HPDE6-E6E7 (cell line): ENCODE measurements around the gene ANKRD11.
"Not testable (repeated sequence)": the region's sequence is repeated elsewhere in the genome, so short reads cannot be mapped to it uniquely, and the experiment has no call there.

Experiments used
- DNase-seq: peaks from one replicate; pipeline ENCODE4 v3.0.0; 2011; ENCODE audit warnings: missing footprints; ENCODE audit errors: extremely low spot score

ANKRD11 gene

DNA sequence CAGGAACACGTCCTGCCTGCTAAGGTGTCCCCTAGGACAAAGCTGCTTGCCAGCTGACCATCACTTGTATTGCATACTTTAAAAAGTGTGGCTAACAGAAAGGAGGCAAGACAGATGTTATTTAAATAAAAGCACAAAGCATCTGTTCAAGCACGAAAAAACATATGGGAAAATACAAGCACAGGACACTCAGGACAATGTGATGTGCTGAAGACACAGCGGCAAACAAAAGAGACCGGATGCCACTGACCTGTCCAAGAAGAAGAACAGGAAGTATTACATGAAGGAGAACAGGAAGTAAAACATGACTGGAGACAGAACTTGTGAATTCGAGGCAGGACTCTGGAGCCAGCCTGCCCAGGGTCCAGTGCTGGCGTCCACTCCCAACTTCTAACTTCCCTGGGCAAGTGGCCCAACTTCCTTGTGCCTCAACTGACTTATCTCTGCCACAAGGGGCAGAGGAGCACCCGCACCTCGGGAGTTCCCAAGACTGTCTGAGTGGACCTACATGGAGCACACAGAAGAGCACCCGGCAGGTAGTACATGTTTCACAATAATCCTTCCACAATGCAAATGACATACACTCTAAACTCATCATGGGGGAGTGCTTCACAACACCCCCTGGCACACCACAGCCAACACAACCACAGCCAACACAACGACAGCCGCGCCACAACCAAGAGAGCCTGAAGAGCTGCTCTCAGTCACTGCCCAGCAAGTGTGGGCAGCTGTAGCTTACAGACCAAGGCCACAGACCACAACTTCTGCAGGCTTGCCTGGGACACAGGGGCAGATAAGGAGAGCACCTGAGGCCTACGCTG, 36.6 kb downstream of the ANKRD11 start:
- DNase-seq = no peak

DNA sequence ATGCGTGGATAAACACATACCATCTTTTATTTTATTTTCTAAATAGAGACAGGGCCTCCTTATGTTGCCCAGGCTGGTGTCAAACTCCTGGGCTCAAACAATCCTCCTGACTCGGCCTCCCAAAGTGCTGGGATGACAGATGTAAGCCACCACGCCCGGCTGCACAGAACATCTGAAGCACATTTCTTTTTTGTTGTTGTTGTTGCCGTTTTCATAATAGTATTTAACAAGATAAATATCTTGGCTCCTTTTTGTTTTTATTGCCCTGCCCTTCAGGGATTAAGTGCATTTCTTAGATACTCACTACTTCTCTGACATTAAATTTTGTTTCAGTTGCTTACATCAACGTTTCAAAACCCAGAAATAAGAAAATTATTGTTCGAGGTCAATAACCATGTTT, 37.4 kb downstream of the ANKRD11 start:
- no peak for DNase-seq

DNA sequence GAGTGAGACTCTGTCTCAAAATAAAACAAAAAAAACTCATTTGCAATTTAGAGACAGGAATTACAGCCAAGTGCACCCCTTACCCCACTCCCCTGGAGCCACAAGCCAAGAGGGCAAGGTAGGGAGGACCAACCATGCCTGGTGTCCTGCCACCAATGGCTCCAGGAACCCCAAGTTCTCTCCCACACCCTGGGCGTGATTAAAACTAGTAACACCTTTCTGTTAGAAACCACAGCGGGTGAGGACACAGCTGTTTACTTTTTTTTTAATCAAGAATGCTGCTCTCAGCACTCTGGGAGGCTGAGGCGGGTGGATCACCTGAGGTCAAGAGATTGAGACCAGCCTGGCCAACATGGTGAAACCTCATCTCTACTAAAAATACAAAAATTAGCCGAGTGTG, 38.1 kb downstream of the ANKRD11 start:
- DNase-seq = no peak

DNA sequence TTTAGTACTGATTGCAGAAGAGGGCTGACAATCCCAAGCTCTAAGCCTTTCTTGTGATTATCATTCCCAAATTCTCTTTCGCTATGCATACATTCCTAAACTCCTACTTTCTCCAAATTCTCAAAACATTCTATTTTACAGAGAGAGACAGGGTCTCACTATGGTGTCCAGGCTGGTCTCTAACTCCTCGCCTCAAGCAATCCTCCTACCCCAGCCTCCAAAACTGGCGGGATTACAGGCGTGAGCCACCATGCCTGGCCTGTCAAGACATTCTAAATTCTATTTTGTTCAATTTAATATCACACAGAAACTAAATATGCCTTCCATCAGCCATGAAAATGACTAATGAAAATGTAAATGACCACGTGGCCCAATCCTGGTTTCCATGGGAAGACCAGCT, 39.8 kb downstream of the ANKRD11 start:
- no peak for DNase-seq

GRCh38 chr16:89449726-89450335, 40.5 kb downstream of the ANKRD11 start:
- DNase-seq = no peak

- no peak for DNase-seq
Observed at GRCh38 chr16:89448656-89449055, 41.7 kb downstream of the ANKRD11 start.

DNA sequence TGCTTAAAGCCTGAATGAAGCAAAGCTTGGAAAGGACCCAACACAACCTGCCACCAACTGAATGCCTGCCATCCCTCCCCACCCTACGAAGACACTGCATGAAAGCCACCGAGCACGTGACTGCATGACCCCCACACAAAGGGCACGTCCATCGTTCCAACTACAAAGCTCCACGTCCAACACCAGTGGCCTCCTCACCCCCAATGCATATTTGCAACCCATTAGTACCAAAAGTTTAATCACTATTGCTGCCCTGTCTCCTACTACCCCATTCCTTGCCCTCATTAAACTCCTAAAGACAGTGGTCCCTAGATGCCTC, 43.4 kb downstream of the ANKRD11 start:
- DNase-seq = no peak

DNA sequence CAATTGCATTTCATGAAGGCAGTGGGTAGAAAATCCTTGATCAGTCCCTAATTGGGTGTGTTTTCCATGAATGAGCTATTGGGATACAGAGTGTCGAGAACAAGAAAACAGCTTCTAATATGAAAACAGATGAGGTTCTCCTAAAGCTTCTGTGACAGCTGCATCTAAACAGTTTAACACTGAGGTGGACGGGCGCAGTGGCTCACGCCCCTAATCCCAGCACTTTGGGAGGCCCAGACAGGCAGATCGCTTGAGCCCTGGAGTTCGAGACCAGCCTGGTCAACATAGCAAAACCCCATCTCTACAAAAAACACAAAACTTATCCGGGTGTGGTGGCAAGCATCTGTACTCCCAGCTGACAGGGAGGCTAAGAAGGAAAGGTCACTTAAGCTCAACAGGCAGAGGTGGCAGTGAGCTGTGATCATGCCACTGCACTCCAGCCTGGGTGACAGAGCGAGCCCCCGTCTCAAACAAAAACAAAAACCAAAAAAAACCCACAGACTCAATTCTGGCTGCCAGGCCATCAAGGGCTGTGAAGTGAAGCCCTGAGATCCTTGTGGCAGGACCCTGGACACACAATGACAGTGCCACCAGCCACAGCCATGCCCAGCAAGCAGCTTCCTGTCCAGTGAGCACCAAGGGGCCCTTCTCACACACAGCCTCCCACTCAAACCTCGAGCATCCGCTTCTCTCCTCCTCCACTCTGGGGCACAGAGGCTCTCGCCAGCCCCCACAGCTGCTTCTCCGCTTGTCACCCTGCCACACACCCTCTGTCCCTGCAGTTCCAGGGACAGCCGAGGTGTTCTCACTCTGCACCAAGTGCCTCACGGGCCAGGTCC, 44.0 kb downstream of the ANKRD11 start:
- no peak for DNase-seq

GRCh38 chr16:89445166-89445565, 45.2 kb downstream of the ANKRD11 start:
- DNase-seq = no peak

DNA sequence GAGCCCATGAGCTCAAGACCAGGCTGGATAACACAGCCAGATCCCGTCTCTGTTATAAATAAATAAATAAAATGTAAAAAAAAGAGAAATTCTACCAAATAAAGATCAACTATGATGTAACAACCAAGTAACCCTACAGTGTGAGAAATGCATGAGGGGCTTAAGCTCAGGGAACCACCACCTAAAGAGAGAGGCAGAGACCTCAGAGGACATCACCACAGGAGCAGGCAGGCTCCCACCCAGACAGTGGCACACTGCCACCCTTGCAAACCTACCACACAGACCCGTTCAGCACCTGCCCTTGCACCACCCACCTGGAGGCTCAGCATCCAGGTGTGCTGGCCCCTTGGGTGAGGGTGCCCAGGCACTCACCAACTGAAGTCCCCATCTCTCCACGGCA, 45.6 kb downstream of the ANKRD11 start:
- no peak for DNase-seq

DNA sequence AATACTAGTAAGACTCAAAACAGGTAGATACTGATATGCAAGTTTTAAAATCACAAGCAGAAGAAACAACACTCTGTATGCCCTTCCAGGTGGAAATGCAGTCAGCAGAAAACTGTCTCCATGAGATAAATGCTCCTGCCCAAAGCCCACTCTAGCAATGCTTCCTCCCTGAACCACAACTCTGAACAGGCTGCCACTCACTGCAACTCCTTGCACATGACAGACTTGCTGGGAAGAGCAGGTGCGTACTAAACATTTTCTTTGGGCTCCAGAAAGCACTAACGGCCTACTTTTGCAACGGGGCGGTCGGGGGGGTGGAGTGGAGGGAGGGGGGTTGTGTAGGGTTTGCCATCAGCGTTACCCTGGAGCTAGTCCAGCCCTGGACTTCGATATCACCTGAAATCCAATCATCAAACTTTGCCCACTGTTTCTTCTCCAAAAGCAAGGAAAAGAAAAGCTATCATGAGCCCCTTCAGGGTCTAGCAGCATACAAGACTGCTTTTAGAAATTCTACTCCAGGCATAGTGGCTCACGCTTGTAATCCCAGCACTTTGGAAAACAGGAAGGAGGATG, 46.1 kb downstream of the ANKRD11 start:
- no peak for DNase-seq

DNA sequence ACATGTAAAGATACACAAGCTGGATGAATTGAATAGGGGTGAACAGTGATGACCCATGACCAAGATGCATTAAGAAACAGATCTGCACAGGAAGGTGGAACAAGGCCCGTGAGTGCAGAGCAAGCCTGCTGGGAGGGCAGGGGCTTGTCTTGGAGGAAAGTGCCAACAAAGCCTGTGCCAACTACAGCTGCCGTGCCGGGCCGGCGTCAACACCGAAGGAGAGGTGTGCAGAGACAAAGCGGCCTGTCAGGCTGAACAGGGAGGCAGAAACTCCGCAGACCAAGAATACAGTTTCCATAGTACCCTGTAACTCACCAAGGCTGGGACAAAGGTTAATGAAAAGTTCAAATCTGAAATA, 46.7 kb downstream of the ANKRD11 start:
- no peak for DNase-seq

GRCh38 chr16:89442990-89443726, 47.2 kb downstream of the ANKRD11 start:
- peak; percentile 91 for DNase-seq

- DNase-seq = no peak
Observed at GRCh38 chr16:89442588-89442987, 47.8 kb downstream of the ANKRD11 start.

- no peak for DNase-seq
Observed at GRCh38 chr16:89439659-89440058, 50.7 kb downstream of the ANKRD11 start.

- no peak for DNase-seq
Observed at GRCh38 chr16:89437991-89438390, 52.4 kb downstream of the ANKRD11 start.

GRCh38 chr16:89437251-89437987, 52.9 kb downstream of the ANKRD11 start:
- DNase-seq = no peak

DNA sequence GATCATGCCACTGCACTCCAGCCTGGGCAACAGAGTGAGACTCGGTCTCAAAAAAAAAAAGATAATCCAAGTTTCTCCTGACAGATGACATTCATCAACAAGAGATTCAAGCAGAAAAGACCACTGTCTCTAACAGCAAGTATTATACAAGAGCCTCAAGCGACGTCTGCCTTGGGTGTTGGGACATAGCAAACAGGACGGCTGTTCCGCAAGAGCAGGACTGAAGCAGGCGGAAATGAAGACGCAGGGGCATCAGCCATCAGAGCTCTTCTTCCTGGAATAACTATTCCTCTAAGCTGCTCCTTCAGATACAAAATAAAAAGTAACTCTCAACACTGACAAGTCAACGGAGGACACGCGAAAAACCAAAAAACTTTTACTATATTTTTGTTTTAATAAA, 54.0 kb downstream of the ANKRD11 start:
- no peak for DNase-seq

GRCh38 chr16:89435059-89435458, 55.3 kb downstream of the ANKRD11 start:
- DNase-seq = not testable (repeated sequence)

DNA sequence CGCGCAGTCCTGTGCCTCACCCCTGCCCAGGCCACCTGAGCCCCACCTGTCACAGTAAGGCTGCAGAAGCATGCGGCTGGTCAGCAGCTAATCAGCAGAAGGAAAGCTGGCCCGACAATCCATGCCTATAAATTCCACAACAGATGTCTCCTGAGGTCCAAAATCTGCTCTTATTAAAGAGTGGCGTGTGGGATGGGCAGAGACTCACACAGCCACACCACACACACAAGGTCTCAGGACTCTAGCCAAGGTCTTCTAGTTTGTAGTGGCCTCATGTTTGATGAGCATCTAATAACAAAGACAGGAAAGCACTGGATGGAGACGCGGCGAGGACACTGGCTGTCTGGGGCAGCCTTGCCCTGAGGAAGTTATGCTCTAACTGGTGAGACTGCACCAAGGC, 55.9 kb downstream of the ANKRD11 start:
- DNase-seq = no peak

DNA sequence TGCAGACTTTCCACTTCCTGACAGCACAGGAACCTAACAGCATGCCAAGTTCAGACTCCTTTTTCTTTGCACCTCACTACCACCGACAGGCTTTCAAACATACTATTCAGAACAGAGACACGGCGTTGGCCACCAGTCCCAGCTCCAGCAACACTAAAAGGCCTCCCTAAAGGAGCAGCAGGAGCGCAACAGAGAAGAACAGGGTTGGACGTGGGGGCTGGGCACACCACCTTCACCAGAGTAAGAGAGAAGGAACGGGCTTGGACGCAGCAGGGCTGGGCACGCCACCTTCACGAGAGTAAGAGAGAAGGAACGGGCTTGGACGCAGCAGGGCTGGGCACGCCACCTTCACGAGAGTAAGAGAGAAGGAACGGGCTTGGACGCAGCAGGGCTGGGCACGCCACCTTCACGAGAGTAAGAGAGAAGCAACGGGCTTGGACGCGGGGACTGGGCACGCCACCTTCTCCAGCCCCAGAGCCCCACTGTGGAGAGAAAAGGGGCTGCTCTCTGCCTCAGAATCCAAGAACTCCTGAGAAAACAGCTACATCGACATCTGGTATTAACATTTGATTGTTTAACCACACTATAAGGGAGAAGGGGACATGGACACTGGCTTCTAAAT, 56.9 kb downstream of the ANKRD11 start:
- not testable (repeated sequence) for DNase-seq
